Measurements from ENCODE around the gene CD37.

CD37 gene

DNA sequence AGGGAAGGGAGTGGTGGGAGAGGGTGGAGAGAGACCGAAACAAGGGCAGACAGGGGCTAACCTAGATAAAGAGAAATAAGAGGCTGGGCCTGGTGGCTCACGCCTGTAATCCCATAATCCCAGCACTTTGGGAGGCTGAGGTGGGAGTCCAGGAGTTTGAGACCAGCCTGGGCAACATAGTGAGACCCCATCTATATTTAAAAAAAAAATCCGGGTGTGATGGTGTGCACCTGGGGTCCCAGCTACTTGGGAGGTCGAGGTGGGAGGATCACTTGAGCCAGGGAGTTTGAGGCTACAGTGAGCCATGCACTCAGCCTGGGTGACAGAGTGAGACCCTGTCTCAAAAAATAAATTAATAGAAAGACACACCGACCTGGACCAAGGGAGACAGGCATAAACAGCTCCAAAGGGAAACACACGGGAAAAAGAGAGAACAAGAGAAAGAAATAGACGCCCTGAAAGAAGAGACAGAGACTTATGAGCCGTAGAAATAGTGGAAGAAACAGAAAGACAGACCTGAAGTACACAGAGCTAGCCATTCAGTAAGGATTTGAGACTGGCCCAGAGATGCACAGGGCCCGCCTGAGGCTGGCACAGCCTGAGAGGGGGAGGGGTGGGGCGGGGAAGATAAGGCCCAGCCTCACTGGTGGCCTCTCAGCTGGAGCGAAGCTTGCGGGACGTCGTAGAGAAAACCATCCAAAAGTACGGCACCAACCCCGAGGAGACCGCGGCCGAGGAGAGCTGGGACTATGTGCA, 2.2 kb downstream of the CD37 start:
- no peak for DNase-seq (ENCODE audit: low read depth)
- TF ChIP-seq, protein P1, sequence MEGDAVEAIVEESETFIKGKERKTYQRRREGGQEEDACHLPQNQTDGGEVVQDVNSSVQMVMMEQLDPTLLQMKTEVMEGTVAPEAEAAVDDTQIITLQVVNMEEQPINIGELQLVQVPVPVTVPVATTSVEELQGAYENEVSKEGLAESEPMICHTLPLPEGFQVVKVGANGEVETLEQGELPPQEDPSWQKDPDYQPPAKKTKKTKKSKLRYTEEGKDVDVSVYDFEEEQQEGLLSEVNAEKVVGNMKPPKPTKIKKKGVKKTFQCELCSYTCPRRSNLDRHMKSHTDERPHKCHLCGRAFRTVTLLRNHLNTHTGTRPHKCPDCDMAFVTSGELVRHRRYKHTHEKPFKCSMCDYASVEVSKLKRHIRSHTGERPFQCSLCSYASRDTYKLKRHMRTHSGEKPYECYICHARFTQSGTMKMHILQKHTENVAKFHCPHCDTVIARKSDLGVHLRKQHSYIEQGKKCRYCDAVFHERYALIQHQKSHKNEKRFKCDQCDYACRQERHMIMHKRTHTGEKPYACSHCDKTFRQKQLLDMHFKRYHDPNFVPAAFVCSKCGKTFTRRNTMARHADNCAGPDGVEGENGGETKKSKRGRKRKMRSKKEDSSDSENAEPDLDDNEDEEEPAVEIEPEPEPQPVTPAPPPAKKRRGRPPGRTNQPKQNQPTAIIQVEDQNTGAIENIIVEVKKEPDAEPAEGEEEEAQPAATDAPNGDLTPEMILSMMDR (IDR thresholded peaks at IDR 0.05; ENCODE audit: control insufficient read depth, extremely low read depth, insufficient read depth), result no peak
- no peak overlapping the region for H3K4me3 ChIP-seq (ENCODE audit: low read depth, low read length)

DNA sequence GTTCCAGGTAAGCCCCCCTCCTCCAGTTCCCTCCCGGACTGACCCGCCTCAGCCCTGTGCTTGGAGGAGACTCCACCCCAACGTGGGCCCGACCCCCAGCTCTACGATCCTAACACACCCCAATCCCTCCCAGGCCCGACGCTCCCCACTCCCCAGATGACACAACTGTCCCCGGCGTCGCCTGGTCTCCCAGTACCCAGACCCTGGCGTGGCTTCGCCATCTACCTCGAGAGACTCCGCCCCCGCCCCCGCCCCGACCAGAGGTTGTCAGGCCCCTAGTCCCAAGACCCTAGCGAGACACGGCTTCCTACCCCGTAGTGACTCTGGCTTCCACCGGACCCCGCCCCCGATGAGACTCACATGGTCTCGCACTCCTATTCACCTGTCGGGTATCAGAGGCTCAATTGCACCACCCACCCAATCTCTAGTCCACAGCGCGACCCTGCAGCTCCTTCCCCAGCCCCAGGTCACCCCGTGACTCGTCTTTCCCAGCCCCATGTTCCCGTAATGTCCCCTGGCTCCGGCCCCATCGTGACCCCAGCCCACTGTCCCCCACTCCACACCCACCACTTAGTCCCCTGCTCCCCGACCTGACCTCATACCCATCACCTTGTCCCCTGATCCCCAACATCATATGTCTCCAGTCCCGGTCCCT, 2.9 kb downstream of the CD37 start:
- H3K4me3 ChIP-seq (ENCODE audit: low read depth, low read length), result no peak overlapping the region
- DNase-seq (ENCODE audit: low read depth), result no peak
- TF ChIP-seq, protein P1 (IDR thresholded peaks at IDR 0.05; ENCODE audit: control insufficient read depth, extremely low read depth, insufficient read depth), result no peak

DNA sequence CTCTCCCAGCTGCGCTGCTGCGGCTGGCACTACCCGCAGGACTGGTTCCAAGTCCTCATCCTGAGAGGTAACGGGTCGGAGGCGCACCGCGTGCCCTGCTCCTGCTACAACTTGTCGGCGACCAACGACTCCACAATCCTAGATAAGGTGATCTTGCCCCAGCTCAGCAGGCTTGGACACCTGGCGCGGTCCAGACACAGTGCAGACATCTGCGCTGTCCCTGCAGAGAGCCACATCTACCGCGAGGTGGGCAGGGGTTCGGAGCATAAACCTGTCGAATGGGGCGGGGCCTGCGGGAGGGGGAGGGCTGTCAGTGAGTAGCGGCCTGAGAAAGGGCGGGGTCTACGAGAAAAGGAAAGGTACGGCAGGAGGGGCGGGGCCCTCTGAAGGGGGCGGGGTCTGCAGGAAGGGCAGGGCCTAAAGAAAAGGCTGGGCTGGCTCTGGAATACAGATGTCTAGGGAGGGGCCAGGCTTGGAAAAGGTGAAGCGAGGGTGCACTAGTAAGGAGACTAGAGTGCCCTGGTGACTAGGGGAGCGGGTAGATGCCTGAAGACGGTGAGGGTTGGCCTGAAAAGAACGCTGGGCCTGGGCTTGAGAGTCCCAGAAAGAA, 3.6 kb downstream of the CD37 start:
- TF ChIP-seq, protein P1 (IDR thresholded peaks at IDR 0.05; ENCODE audit: control insufficient read depth, extremely low read depth, insufficient read depth), result no peak
- H3K4me3 ChIP-seq (ENCODE audit: low read depth, low read length), result no peak overlapping the region
- no peak for DNase-seq (ENCODE audit: low read depth)

- DNase-seq (ENCODE audit: low read depth), result no peak
- no peak overlapping the region for H3K4me3 ChIP-seq (ENCODE audit: low read depth, low read length)
- TF ChIP-seq, protein P1 (IDR thresholded peaks at IDR 0.05; ENCODE audit: control insufficient read depth, extremely low read depth, insufficient read depth), result no peak
Measured at GRCh38 chr19:49339301-49340068, 4.3 kb downstream of the CD37 start.

- TF ChIP-seq, protein P1 (IDR thresholded peaks at IDR 0.05; ENCODE audit: control insufficient read depth, extremely low read depth, insufficient read depth), result no peak
- no peak overlapping the region for H3K4me3 ChIP-seq (ENCODE audit: low read depth, low read length)
- DNase-seq (ENCODE audit: low read depth), result no peak
Measured at GRCh38 chr19:49340069-49340864, 5.1 kb downstream of the CD37 start.
